ENCODE measurements around the gene KDM2B.

GRCh38 chr12:121468499-121468801 lies 112.4 kb downstream of the KDM2B start:
- no peak for TF ChIP-seq RAD21 (conservative IDR thresholded peaks at IDR 0.05 in 1 of 2, IDR thresholded peaks at IDR 0.05 in 1 of 2)
- no peak for TF ChIP-seq ATOH8 (CRISPR knock-in tag; IDR thresholded peaks at IDR 0.05; ENCODE audit: low read depth)
- no peak for TF ChIP-seq JUN (IDR thresholded peaks at IDR 0.05)
- TF ChIP-seq SREBF2 (IDR thresholded peaks at IDR 0.05), result no peak
- TF ChIP-seq SMC3 (IDR thresholded peaks at IDR 0.05), result no peak
- TF ChIP-seq FOSL2 (IDR thresholded peaks at IDR 0.05), result no peak
- no peak for TF ChIP-seq FOSL2 (CRISPR knock-in tag; IDR thresholded peaks at IDR 0.05)
- TF ChIP-seq JUNB (IDR thresholded peaks at IDR 0.05), result no peak
- no peak for TF ChIP-seq RARB (CRISPR knock-in tag; IDR thresholded peaks at IDR 0.05)
- TF ChIP-seq CTCF (IDR thresholded peaks at IDR 0.05), result no peak
